HepG2 (cell line): ENCODE measurements around the gene C2CD4A. TPM values are rescaled to one million over a fixed set of nuclear protein-coding genes. Genes with fewer than 3 reads are reported as not detected.

Experiments used
- ATAC-seq: fragments of 200-7000 bp; cut with Tn5 transposase; 3 replicates; pipeline ENCODE4 v1.9.1; 2020; ENCODE audit warnings: mild to moderate bottlenecking, moderate library complexity
- BruUV-seq: library from RNA; stranded (reverse); fragments of 400-500 nt; replicated peaks from 2 replicates; lab custom pipeline; 2021; lab: Mats Ljungman, UMichigan
- CTCF ChIA-PET: fragments of 300-600 bp; formaldehyde crosslinking; extraction: SDS; loops from one replicate; lab custom pipeline; 2021; ENCODE audit warnings: low total read pairs, inconsistent platforms, low intra/inter-chr PET ratio; lab: Yijun Ruan, JAX
- POLR2A ChIA-PET: fragments of 350-600 bp; sonication (Branson Sonifier 250); formaldehyde crosslinking; loops from one replicate; lab custom pipeline; 2020; ENCODE audit warnings: antibody characterized with exemption, inconsistent platforms; lab: Yijun Ruan, JAX
- DNase-seq: peaks from one replicate; pipeline ENCODE4 v3.0.0-alpha.2; 2015; ENCODE audit warnings: low spot score
- FAIRE-seq: peaks from 3 replicates; lab custom pipeline; 2011; peaks lifted over from hg19 to GRCh38; lab: Jason Lieb, UNC
- H2AFZ ChIP-seq: one replicate; pipeline ENCODE4 v1.6.1; 2011; ENCODE audit warnings: low read length, inconsistent platforms
- H3K27ac ChIP-seq: fragments of 300-600 bp; 3 replicates; pipeline ENCODE4 v1.8.0; 2011; ENCODE audit warnings: mixed run types, mild to moderate bottlenecking, mixed read lengths, low read length, inconsistent platforms; ENCODE audit not compliant: insufficient read depth; ENCODE audit errors: extremely low read length
- H3K27me3 ChIP-seq, 2 experiments: fragments of 200-600 bp in 1 of 2; 2 replicates in 1 of 2; 3 replicates in 1 of 2; pipeline versions ENCODE4 v1.6.0 to v1.8.0; 2011; ENCODE audit warnings: low read length in 2 of 2, mild to moderate bottlenecking in 2 of 2, moderate library complexity in 2 of 2, inconsistent platforms in 1 of 2; ENCODE audit not compliant: insufficient read depth in 2 of 2, control insufficient read depth in 1 of 2
- H3K36me3 ChIP-seq, 2 experiments: fragments of 200-600 bp in 1 of 2; replicated peaks in 1 of 2; 2 replicates in 1 of 2; 3 replicates in 1 of 2; pipeline versions ENCODE4 v1.5.1 to v1.8.0; 2011; ENCODE audit warnings: low read length in 2 of 2, inconsistent platforms in 1 of 2; ENCODE audit not compliant: insufficient read depth in 2 of 2, control insufficient read depth in 1 of 2
- H3K4me1 ChIP-seq: 2 replicates; pipeline ENCODE4 v1.5.1; 2012; ENCODE audit warnings: low read length, inconsistent platforms; ENCODE audit not compliant: insufficient read depth
- H3K4me2 ChIP-seq: 2 replicates; pipeline ENCODE4 v1.6.0; 2011; ENCODE audit warnings: low read depth, low read length, inconsistent platforms
- H3K4me3 ChIP-seq, 3 experiments: fragments of 200-600 bp in 1 of 3; sonication (generic), shearing (Covaris generic) in 1 of 3; replicated peaks in 1 of 3; 2 replicates each; pipeline ENCODE4 v1.5.1; 2011 to 2016; ENCODE audit warnings: low read length in 3 of 3, inconsistent platforms in 2 of 3, low read depth in 2 of 3, mild to moderate bottlenecking in 2 of 3, control low read depth in 1 of 3, mixed read lengths in 1 of 3; ENCODE audit not compliant: insufficient read depth in 1 of 3
- H3K79me2 ChIP-seq: one replicate; pipeline ENCODE4 v1.6.1; 2011; ENCODE audit warnings: low read length, inconsistent platforms; ENCODE audit not compliant: insufficient read depth
- H3K9ac ChIP-seq: 2 replicates; pipeline ENCODE4 v1.6.0; 2011; ENCODE audit warnings: mild to moderate bottlenecking, low read depth, low read length, inconsistent platforms; ENCODE audit not compliant: insufficient read depth
- H3K9me3 ChIP-seq: 2 replicates; pipeline ENCODE4 v1.5.1; 2012; ENCODE audit warnings: mild to moderate bottlenecking, low read length
- H4K20me1 ChIP-seq: 2 replicates; pipeline ENCODE4 v1.6.0; 2011; ENCODE audit warnings: inconsistent platforms, mild to moderate bottlenecking, low read length, moderate library complexity; ENCODE audit not compliant: insufficient read depth
- CERS6 ChIP-seq: sonication (generic); formaldehyde crosslinking; IDR thresholded peaks from 2 replicates; pipeline ENCODE4 v1.5.0; 2020; ENCODE audit warnings: missing genetic modification reagents
- DMTF1 ChIP-seq: sonication (generic); formaldehyde crosslinking; IDR thresholded peaks from 2 replicates; pipeline ENCODE4 v1.4.0; 2020; ENCODE audit warnings: mild to moderate bottlenecking, missing genetic modification reagents
- MXD4 ChIP-seq: IDR thresholded peaks from 2 replicates; pipeline ENCODE4 v1.6.1; 2016; ENCODE audit warnings: mild to moderate bottlenecking, missing biosample characterization, missing genetic modification reagents
- NR2F2 ChIP-seq: IDR thresholded peaks from 2 replicates; pipeline ENCODE4 v1.6.1; 2012; ENCODE audit warnings: low read depth, inconsistent platforms, borderline replicate concordance
- PLSCR1 ChIP-seq: sonication (generic); formaldehyde crosslinking; IDR thresholded peaks from 2 replicates; pipeline ENCODE4 v1.5.0; 2020; ENCODE audit warnings: missing genetic modification reagents, mild to moderate bottlenecking, borderline replicate concordance
- SMAD9 ChIP-seq: sonication (generic); formaldehyde crosslinking; IDR thresholded peaks from 2 replicates; pipeline ENCODE4 v1.5.1; 2020; ENCODE audit warnings: mild to moderate bottlenecking, missing genetic modification reagents
- SOX6 ChIP-seq, 2 experiments: fragments of 450-650 bp in 1 of 2; sonication (generic) in 1 of 2; formaldehyde crosslinking in 1 of 2; IDR thresholded peaks; 2 replicates each; pipeline versions ENCODE4 v1.4.0 to v1.6.1; 2017 to 2020; ENCODE audit warnings: antibody characterized with exemption in 1 of 2, mild to moderate bottlenecking in 1 of 2, missing genetic modification reagents in 1 of 2
- TOE1 ChIP-seq: sonication (generic); formaldehyde crosslinking; IDR thresholded peaks from 2 replicates; pipeline ENCODE4 v1.4.0; 2020; ENCODE audit warnings: mild to moderate bottlenecking, missing genetic modification reagents
- ZBTB2 ChIP-seq: sonication (generic); formaldehyde crosslinking; IDR thresholded peaks from 2 replicates; pipeline ENCODE4 v1.8.0; 2022; ENCODE audit warnings: low read depth, missing genetic modification reagents
- ZNF484 ChIP-seq: sonication (generic); formaldehyde crosslinking; IDR thresholded peaks from 2 replicates; pipeline ENCODE4 v1.5.1; 2020; ENCODE audit warnings: mild to moderate bottlenecking, low read depth, missing genetic modification reagents, borderline replicate concordance
- ZNF709 ChIP-seq: sonication (generic); formaldehyde crosslinking; IDR thresholded peaks from 2 replicates; pipeline ENCODE4 v1.5.0; 2020; ENCODE audit warnings: mild to moderate bottlenecking, missing genetic modification reagents
- ZNF770 ChIP-seq: sonication (generic); formaldehyde crosslinking; IDR thresholded peaks from 2 replicates; pipeline ENCODE4 v1.5.0; 2020; ENCODE audit warnings: mild to moderate bottlenecking, missing genetic modification reagents
- ZSCAN9 ChIP-seq: IDR thresholded peaks from 2 replicates; pipeline ENCODE4 v1.6.1; 2016; ENCODE audit warnings: borderline replicate concordance
- WGBS: methylation state at CpG from one replicate; pipeline ENCODE4 v1.1.6; 2017; ENCODE audit warnings: low lambda C conversion rate; 5-methylcytosine and 5-hydroxymethylcytosine counted together
- in situ Hi-C: cut with HindIII; loops from 2 replicates; pipeline ENCODE4 v1.10.0; 2017; ENCODE audit warnings: low pct_unique_long_range_greater_than_20kb; ENCODE audit not compliant: extremely low pct_ligation_motif_present
- intact Hi-C: fragments of 100-400 bp; cut with micrococcal nuclease; formaldehyde crosslinking; loops from one replicate; pipeline ENCODE4 v1.10.0; 2022; ENCODE audit not compliant: unreplicated experiment
- polyA plus RNA-seq, 8 experiments: library from polyadenylated mRNA; depleted of rRNA in 3 of 8; stranded (reverse) in 7 of 8; unstranded in 1 of 8; fragments of >200 nt; fragmentation: Illumina TruSeq in 4 of 8; extraction: Trizol in 4 of 8; gene quantifications; 2 replicates each; pipeline versions ENCODE4 v1.2.1 to v1.2.3, GENCODE V29; 2011 to 2016; ENCODE audit warnings: low read depth in 4 of 8, missing spikeins in 1 of 8, mixed read lengths in 1 of 8; ENCODE audit not compliant: insufficient read depth in 1 of 8
- total RNA-seq, 5 experiments: library from RNA; depleted of rRNA; stranded (reverse); fragments of >200 nt; fragmentation: Illumina TruSeq; extraction: Trizol; gene quantifications; 2 replicates each; pipeline ENCODE4 v1.2.3, GENCODE V29; 2016; ENCODE audit warnings: low read depth in 1 of 5

C2CD4A gene
- total and polyA plus RNA-seq, 2 of the 13 experiments (the other 11 are each of a cell fraction or from before 2014, with no cell fraction given): 0.20 TPM; not detected in 1

- TF ChIP-seq DMTF1 (no peak), TOE1 (CRISPR knock-in tag) (no peak), ZNF770 (CRISPR knock-in tag) (peak; percentile 84), MXD4 (peak; percentile 69), CERS6 (no peak)
Measured at GRCh38 chr15:62060113-62060895, 6.5 kb upstream of the C2CD4A start, which contains the start of gene VPS13C (continued).

- Histone ChIP-seq H3K4me3 (peak overlapping the region; percentile 35 to 96 (median 45)), H3K4me2 (peak overlapping the region; percentile 95), H3K79me2 (peaks cover 26% of the 10 kb centered on the region), H3K9ac (peak overlapping the region; percentile 83; the same call in 1 of the 2 replicates), H3K4me1 (peaks cover 20% of the 10 kb centered on the region), H4K20me1 (no peaks in the 10 kb centered on the region), H2AFZ (peak overlapping the region; percentile 73), H3K27ac (peak overlapping the region; percentile 75), H3K9me3 (no peaks in the 10 kb centered on the region), H3K27me3 (peaks cover 0 to 3% of the 10 kb centered on the region in 2 experiments; a peak in 1 of 5 replicates), H3K36me3 (no peaks in the 10 kb centered on the region)
- WGBS: 9% methylated on average over 12 of the region's 12 CpGs
- DNase-seq (no peak), ATAC-seq (no peak), FAIRE-seq (no peak)
- intact Hi-C loops: no loop called here
- BruUV-seq: no TSS peak
- in situ Hi-C loops: no loop called here
- ChIA-PET POLR2A (interaction anchor here (1.0 kb wide), 1 partner anchor 13 kb away, joined by 3 read pairs; no protein-coding TSS in a partner anchor), CTCF (no interaction called here)
- TF ChIP-seq ZNF709 (no peak), ZSCAN9 (CRISPR knock-in tag) (no peak), SOX6 (IDR thresholded peaks at IDR 0.05) (no peak), SOX6 (CRISPR knock-in tag; IDR thresholded peaks at IDR 0.05) (no peak), ZBTB2 (CRISPR knock-in tag) (no peak), ZNF484 (CRISPR knock-in tag) (no peak), SMAD9 (CRISPR knock-in tag) (0 out of 2 replicates have a peak, but pooled peaks have one; percentile 10), NR2F2 (no peak), PLSCR1 (CRISPR knock-in tag) (no peak)
Measured at GRCh38 chr15:62060896-62061280, 5.9 kb upstream of the C2CD4A start.
